GM19395 (cell line): Measurements from ENCODE around the gene ABCD1.

ENCODE experiments used
- ATAC-seq: cut with Tn5 transposase; IDR thresholded peaks from one replicate; pipeline ENCODE4 v1.9.1; 2021; ENCODE audit warnings: mild to moderate bottlenecking, moderate library complexity; ENCODE audit not compliant: unreplicated experiment

The ABCD1 gene

DNA sequence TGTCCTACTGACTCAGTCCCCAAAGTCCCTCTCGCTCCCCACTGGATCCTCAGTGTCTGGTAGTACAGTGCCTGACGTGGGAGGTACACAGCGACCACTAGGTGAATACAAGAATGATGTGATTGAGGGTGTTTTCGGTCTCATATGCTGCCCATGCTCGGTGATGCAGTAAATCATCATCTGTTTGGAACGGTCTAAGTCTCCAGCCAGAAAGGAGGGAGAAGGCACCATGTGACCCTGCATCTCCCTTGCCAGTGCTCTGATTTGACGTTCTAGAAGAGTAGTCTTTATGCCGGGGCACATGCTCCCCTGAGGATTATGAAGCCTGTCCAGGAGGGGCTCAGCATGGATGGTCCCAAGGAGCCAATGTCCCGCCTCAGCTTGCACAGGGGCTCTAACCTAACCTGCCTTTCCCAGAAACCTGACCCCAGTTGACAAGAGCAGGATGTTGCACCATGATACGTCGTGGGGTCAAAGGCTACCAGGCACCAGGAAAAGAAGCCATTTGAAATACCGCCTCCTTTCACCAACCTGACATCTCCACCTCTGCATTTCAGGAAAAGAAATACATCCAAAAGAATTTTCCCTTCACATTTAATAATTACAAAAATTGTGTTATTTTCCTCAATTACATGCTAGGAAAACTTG is 25.6 kb downstream of the ABCD1 start:
- ATAC-seq = no peak

DNA sequence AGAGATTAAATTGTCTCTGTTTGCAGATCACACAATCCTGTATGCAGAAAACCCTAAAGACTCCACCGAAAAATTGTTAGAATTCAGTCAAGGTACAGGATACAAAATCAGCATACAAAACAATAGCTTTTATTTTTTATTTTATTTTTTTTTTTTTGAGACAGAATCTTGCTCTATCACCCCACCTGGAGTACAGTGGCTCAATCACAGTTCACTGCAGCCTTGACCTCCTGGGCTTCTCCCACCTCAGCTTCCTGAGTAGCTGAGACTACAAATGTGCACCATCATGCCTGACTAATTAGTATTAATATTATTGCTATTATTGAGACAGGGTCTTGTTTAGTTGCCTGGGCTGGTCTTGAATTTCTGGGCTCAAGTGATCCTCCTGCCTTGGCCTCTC is 30.5 kb downstream of the ABCD1 start:
- no peak for ATAC-seq

DNA sequence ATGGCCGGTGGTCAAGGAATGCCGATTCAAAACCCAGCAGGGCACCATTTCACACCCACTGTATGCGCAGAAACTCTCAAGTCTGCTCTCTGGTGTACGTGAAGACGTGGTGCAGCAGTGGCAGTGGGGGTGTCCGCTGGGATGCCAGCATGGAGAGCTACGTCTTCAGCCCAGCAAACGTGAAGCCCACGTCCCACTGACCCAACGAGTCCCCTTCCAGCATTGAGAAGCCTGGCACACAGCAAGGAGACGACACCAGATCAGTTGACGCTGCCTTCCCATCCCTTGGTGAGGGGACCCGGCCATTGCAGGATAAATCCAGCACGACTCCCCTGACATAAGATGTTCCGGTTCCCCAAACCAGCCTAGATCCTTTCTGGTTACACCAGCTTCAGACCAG is 37.2 kb downstream of the ABCD1 start:
- no peak for ATAC-seq

DNA sequence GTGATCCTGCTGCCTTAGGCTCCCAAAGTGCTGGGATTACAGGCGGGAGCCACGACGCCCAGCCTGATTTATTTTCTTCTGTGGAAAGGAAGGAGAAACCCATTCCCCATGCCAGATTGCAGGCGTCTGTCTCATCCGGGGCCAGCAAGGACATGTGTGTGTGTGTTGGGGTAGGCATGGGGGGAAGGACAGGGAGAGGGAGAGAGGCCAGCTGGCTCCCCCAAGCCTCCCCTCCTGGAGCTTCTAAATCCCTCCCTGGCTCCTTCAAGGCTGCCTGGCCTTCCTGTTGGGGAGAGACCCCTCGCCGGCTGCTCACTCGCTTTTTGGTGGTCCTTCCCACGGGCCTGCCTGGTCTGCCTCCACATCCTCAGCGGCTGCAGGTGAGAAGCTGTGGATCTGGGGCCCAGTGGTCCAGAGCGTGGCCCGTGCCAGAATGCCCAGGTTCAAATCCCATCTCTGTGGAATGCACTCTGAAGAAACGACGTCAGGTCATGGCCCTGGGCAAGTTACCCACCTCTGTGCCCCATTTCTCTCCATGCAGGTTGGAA is 38.0 kb downstream of the ABCD1 start:
- no peak for ATAC-seq

DNA sequence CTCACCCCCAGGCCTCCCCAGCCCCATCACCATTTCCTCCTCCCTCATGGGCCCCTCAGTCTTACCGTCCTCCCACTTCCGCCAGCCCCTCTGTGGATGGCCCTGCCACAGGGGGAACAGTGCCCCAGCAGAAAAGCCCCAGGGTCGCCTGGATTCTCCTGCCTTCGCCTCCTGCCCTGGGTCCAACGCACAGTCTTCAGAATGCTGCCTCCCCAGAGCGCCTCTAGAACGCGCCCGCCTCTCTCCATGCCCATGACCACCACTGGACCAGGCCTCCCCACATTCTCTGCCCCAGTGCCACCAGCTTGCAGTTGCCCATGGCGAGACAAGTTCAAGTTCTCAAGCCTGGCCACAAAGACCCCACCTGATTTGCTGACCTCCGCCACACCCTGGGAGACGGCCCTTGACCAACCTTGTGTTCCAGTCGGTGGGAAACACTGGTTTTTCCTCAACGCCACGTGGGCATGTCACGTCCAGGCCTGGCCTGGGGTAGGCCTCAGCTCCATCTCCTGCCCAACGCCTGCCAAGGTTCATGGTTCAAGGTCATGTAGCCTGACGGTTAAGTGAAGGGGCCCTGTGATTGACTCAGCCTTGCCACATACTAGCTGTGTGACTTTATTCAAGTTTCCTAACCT is 38.8 kb downstream of the ABCD1 start:
- ATAC-seq = no peak

DNA sequence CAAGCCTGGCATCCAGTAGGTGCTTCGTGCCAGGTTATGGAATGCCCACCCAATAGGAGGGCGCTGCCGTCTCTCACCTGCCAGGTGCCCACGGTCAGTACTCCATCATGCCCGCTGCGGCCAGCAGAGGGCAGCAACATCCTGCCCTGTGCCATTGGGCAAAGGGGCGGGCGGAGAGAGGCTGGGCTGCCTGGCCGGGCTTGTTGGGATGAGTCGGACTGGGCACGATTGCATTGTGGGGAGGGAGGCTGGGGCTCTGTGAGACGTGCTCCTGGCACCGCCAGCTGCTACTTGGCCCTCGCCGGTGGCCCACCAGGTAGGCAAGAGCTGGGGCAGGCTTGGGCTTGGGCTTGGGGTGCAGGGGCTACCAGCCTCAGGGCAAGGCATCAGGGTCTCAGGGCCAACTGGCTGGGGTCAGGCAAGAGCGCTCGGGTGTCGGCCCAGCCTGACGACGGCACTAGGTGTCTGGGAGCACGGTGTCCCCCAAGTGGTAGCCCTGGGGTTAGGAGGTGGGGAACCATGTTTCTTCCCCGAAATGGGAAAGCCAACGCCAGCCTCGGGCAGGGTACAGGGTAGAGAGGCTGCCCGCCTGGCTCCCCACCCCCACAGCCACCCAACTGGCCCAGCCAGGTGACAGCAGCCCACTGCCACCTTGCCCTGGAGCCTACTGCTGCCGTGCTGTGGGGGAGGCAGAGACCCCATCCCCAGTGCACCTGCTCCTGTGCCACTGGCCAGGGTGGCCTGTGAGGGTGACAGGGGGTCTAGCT is 39.5 kb downstream of the ABCD1 start, which contains the start of gene PLXNB3:
PLXNB3 (plus strand) TSS at position 261 of the 767 bp plus-strand sequence. CDS start 1,287 bp downstream, outside the sequence.
- peak; percentile 56 for ATAC-seq

DNA sequence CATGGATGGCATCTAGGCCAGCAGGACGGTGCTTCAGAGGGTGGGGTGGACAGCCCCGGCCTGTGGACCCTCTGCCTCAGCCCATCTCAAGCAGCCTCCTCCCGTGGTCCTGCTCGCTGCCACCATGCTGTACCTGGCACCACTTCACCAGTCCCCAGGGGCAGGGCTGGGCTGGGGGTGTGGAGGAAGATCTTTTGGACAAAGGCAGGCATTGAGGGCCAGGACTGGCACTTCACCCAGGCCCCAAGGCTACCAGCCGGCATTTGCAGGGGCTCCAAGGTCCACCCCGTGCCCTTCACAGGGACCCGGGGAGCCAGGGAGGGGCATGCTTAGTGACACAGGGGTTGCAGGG is 40.1 kb downstream of the ABCD1 start:
- no peak for ATAC-seq

DNA sequence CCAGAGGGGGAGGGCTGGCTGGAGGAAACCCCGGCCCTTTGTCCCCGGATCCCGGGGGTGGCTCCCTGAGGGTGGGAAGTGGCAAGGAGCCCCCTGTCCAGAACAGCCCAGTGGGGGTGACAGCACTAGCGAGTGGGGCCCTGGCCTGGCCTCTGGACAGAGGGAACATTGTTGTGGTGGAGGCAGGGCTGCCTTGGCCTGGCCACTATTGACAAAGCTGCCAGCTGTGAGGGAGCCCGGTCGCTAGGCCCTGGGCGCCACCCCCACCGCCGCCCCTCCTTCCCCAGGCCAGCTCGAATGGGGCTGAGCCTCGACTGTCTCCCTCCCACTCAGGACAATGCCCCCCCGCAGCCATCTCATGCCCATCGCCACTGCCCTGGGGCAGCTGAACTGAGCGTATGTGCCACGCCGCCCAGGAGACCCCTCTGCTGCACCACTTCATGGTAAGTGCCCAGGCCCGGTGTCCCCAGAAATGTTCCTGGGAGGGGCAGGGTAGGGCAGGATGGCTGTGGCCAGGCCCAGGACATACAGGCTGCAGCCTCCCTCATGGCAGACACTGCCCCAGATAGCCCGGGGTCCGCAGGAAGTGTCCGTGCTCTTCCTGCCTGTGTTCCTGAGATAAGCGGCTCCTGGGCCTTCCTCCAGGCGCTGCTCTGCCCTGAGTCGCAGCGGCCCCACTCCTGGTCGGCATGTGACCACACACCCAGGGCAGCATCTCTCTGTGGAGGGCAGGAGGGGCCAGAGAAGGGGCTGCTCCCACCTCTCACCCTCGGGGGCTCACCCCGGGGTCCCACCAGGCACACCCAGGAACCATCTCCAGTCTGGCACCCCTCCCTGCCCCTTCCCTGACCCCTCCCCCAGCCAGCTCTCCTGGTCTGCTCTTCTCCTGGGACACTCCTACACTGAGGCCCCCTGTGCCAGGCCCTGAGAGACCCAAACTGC is 40.8 kb downstream of the ABCD1 start:
- ATAC-seq = no peak

DNA sequence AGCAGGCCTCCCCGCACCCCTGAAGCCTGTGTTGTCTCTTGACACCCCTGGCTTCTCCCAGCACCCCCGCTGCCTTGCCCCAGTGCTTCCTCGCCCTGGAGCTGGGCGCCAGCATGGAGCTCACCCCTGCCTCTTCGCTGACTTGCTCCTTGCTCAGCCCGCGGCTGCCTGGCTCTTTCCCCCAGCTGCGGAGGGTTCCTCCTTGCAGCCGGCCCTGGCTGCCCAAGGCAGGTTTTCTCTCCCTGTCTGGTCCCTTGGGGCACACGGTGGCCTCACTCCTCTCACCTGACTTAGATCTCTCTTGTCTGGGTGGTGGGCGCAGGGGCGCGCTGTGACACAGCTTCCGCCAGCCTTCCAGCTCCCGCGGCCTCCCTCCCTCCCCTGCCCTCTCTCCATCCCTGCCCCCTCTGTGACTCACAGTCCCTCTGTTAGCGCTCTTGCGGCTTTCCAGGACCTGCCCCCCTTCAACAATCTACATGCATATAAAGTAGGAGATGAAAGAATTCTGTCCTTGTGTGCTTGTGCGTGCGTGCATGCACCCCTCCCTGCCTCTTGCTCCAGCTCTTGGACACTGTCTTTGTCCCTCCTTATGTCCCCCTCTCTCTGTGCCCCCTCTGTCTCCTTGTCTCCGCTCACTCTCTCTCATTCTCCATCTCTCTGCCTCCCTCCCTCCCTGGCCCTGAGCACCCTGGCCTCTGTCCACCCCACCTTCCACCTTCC is 41.6 kb downstream of the ABCD1 start:
- no peak for ATAC-seq

DNA sequence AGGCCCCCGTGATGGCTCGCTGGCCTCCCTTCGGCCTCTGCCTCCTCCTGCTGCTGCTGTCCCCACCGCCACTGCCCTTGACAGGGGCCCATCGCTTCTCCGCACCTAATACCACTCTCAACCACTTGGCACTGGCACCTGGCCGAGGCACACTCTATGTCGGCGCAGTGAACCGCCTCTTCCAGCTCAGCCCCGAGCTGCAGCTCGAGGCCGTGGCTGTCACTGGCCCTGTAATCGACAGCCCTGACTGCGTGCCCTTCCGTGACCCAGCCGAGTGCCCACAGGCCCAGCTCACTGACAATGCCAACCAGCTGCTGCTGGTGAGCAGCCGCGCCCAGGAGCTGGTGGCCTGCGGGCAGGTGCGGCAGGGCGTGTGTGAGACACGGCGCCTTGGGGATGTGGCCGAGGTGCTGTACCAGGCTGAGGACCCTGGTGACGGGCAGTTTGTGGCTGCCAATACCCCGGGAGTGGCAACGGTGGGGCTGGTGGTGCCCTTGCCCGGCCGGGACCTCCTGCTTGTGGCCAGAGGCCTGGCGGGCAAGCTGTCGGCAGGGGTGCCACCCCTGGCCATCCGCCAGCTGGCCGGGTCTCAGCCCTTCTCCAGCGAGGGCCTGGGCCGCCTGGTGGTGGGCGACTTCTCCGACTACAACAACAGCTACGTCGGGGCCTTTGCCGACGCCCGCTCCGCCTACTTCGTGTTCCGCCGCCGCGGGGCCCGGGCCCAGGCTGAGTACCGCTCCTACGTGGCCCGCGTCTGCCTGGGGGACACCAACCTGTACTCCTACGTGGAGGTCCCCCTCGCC is 42.4 kb downstream of the ABCD1 start:
- ATAC-seq = no peak

DNA sequence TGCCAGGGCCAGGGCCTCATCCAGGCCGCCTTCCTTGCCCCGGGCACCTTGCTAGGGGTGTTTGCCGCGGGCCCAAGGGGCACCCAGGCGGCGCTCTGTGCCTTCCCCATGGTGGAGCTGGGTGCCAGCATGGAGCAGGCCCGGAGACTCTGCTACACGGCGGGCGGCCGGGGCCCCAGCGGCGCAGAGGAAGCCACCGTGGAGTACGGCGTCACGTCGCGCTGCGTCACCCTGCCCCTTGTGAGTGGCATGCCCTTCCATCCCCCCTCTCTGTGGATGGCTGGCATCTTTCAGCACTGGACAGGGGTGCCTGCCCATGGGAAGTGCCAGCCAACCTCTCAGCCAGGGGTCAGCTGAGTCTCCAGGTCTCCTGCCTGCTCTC is 43.0 kb downstream of the ABCD1 start:
- no peak for ATAC-seq

DNA sequence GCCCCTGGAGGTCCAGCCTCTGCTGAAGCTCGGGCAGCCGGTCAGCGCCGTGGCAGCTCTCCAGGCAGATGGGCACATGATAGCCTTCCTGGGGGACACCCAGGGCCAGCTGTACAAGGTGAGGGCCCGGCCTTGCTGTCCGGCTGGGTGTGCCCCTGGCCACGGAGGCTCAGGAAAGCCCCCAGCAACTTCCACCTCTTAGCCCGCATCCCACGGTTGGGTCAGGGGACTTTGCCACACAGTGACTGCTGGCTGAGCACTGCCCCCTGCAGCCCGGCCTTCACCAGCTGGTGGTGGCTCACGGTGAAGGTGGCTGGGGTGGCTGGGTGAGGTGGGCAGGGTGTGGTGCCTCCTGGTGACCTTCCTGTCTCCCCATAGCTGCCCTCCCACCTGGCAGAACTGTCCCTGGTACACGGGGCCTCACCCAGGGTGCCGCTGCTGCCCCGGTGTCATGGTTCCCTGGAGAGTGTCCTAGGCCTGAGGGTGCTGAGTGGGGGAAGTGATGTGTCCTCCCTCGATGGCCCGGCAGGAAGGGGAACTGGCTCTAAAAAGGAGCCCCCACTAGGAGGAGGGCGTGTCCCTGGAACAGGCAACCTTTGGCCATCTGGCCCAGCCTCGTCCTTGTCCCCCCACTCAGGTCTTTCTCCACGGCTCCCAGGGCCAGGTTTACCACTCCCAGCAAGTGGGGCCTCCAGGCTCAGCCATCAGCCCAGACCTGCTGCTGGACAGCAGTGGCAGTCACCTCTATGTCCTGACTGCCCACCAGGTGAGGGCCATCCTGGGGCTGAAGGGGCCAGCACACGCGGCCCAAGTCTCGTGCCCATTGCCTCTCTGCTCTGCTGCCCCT is 43.9 kb downstream of the ABCD1 start:
- no peak for ATAC-seq

DNA sequence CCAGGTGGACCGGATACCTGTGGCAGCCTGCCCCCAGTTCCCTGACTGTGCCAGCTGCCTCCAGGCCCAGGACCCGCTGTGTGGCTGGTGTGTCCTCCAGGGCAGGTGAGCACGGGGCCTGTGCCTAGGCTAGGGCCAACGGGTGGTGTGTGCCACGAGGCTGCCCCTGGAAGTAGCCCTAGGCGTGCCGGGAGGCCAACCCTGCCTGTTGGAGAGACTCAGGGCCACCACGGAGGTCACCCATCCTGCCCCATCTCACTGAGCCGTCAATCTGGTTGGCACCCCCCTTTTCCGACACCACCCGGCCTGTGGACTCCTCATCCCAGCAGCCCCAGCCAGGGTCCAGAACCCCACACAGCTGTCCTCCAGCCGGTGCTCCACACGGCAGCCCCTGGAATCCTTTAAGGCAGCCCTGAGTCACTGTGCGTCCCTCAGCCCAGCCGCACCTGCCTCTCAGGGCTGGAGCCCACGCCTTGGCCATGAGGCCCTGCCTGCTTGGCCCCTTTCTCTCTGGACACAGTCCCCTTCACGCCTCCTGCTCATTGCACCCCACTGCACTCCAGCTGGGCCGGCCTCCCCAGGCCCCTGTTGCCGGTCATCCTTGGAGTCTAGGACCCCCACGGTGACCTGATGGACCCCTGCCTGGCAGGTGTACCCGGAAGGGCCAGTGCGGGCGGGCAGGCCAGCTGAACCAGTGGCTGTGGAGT is 44.7 kb downstream of the ABCD1 start:
- ATAC-seq = no peak

DNA sequence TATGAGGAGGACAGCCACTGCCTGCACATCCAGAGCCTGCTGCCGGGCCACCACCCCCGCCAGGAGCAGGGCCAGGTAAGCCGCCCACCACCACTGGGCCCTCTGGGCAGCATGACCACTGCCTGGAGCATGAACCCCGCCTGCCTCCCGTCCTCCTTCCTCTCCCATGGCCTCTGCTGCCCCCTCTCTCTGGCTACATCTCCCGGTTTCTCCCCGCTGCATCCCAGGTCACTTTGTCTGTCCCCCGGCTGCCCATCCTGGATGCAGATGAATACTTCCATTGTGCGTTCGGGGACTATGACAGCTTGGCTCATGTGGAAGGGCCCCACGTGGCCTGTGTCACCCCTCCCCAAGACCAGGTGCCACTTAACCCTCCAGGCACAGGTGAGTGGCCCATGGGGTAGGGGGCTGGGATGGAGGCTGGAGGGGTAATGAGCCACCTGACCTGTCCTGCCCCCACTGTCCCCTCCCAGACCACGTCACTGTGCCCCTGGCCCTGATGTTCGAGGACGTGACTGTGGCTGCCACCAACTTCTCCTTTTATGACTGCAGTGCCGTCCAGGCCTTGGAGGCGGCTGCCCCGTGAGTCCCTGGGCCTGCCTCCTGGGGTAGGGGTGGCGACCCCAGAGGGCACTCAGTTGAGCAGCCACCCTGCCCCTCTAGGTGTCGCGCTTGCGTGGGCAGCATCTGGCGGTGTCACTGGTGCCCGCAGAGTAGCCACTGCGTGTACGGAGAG is 45.4 kb downstream of the ABCD1 start:
- ATAC-seq = no peak

DNA sequence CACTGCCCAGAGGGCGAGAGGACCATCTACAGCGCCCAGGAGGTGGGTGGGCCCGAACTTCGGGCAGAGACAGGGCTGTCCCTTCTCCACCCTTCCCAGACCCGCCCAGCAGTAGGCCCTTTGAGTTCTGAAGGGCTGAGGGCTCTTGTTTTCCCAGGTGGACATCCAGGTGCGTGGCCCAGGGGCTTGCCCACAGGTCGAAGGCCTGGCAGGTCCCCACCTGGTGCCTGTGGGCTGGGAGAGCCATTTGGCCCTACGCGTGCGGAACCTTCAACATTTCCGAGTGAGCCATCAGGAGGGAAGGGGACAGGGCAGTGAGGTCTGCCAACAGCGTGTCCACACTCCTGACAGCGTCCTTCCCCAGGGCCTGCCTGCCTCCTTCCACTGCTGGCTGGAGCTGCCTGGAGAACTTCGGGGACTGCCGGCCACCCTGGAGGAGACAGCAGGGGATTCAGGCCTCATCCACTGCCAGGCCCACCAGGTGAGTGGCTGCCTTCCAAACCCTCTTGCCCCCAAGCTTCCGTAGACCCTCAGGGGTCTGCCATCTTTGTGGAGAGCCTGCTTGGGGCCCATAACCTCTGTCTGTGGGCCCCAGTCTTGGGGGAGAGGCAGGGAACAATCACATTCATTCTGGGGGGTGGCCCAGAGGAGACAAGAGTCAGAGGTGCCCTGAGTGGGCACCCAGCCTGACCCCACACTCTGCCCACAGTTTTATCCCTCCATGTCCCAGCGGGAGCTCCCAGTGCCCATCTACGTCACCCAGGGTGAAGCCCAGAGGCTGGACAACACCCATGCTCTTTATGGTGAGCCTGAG is 46.2 kb downstream of the ABCD1 start:
- no peak for ATAC-seq
